ENCODE data around the gene ZNF532.

DNA sequence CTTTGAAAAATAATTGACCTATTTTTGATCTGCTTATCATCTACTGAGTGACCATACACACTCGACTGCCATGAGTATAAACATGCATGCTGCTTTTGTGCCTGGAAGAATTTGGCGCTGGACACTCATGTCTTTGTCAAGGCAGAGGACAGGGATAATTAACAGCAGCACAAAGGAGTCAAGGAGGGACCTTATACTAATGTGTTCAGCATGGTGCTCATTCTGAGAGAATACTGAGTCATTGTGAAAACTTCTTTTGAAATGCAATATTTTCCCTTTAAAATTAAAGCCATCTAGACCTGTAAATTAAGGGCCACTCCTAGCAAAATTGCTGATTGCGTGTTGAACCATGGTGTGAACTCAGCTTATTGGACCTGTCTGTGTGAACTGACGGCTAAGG, 116.3 kb downstream of the ZNF532 start:
- TF ChIP-seq, protein P1, sequence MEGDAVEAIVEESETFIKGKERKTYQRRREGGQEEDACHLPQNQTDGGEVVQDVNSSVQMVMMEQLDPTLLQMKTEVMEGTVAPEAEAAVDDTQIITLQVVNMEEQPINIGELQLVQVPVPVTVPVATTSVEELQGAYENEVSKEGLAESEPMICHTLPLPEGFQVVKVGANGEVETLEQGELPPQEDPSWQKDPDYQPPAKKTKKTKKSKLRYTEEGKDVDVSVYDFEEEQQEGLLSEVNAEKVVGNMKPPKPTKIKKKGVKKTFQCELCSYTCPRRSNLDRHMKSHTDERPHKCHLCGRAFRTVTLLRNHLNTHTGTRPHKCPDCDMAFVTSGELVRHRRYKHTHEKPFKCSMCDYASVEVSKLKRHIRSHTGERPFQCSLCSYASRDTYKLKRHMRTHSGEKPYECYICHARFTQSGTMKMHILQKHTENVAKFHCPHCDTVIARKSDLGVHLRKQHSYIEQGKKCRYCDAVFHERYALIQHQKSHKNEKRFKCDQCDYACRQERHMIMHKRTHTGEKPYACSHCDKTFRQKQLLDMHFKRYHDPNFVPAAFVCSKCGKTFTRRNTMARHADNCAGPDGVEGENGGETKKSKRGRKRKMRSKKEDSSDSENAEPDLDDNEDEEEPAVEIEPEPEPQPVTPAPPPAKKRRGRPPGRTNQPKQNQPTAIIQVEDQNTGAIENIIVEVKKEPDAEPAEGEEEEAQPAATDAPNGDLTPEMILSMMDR (IDR thresholded peaks at IDR 0.05): no peak
- TF ChIP-seq POLR2A (IDR thresholded peaks at IDR 0.05): no peak

Measured in heart left ventricle (tissue), 13 donors.